ENCODE measurements around the gene ALPL.

The ALPL gene

DNA sequence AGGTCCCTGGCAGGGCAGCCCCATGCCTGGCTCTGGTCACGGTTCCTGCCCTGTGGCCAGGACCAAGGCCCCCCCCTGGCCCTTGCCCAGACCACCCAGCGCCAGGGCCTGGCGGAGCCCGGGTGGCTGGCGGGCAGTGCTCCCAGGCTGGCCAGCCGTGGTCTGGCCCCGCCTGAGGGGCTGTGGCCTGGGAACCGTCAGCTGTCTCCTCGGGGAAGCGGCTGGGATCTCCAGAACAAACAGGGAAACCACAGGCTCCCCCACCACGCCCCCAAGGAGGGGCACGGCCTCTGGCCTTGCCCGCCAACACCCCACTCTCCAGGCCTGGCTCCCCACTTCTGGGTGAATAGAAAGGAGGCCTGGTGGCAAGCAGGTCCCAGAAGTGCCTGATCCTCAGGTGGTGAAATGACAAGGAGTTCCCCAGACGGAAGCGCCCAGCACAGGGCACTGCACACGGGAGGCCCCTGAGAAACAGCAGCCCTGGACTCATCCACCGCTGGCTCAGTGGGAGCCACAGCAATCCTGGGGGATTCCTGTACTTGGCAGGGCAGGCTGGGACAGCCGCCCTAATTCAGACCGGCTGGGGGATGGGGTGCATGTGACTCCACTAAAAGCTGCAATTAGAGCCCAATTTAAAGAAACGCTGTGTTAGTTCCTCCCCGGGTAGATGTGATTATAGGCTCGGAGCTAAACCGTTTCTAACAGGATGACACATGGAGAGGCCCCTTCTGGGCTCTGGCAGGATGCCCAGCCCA lies 81.1 kb downstream of the ALPL start:
- POLR2A ChIA-PET, result interaction anchor here (0.6 kb wide), 1 partner anchor 302 kb away, joined by 4 read pairs; no protein-coding TSS in a partner anchor
- TF ChIP-seq SP7 (tag by site-specific recombination; IDR thresholded peaks at IDR 0.05), result peak; percentile 98
- peak; percentile 61; the same call in 1 of the 2 replicates for TF ChIP-seq ZBTB8A (tag by site-specific recombination; IDR thresholded peaks at IDR 0.05)
- peak; percentile 90 for TF ChIP-seq GLIS1 (tag by site-specific recombination; IDR thresholded peaks at IDR 0.05)
- TF ChIP-seq ZNF335 (tag by site-specific recombination; conservative IDR thresholded peaks at IDR 0.05), result peak; percentile 49; the same call in 1 of the 2 replicates
- TF ChIP-seq, protein P1, sequence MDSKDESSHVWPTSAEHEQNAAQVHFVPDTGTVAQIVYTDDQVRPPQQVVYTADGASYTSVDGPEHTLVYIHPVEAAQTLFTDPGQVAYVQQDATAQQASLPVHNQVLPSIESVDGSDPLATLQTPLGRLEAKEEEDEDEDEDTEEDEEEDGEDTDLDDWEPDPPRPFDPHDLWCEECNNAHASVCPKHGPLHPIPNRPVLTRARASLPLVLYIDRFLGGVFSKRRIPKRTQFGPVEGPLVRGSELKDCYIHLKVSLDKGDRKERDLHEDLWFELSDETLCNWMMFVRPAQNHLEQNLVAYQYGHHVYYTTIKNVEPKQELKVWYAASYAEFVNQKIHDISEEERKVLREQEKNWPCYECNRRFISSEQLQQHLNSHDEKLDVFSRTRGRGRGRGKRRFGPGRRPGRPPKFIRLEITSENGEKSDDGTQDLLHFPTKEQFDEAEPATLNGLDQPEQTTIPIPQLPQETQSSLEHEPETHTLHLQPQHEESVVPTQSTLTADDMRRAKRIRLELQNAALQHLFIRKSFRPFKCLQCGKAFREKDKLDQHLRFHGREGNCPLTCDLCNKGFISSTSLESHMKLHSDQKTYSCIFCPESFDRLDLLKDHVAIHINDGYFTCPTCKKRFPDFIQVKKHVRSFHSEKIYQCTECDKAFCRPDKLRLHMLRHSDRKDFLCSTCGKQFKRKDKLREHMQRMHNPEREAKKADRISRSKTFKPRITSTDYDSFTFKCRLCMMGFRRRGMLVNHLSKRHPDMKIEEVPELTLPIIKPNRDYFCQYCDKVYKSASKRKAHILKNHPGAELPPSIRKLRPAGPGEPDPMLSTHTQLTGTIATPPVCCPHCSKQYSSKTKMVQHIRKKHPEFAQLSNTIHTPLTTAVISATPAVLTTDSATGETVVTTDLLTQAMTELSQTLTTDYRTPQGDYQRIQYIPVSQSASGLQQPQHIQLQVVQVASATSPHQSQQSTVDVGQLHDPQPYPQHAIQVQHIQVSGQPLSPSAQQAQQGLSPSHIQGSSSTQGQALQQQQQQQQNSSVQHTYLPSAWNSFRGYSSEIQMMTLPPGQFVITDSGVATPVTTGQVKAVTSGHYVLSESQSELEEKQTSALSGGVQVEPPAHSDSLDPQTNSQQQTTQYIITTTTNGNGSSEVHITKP (tag by site-specific recombination; IDR thresholded peaks at IDR 0.05), result peak; percentile 67; the same call in 1 of the 2 replicates
- no peak for TF ChIP-seq ZFHX2 (tag by site-specific recombination; conservative IDR thresholded peaks at IDR 0.05)
- peak; percentile 72; the same call in 1 of the 2 replicates for TF ChIP-seq ZNF16 (tag by site-specific recombination; IDR thresholded peaks at IDR 0.05; ENCODE audit: low read depth)
- TF ChIP-seq ZNF24 (tag by site-specific recombination; IDR thresholded peaks at IDR 0.05), result 0 out of 2 replicates have a peak, but pooled peaks have one; percentile 15
- TF ChIP-seq, protein P2, sequence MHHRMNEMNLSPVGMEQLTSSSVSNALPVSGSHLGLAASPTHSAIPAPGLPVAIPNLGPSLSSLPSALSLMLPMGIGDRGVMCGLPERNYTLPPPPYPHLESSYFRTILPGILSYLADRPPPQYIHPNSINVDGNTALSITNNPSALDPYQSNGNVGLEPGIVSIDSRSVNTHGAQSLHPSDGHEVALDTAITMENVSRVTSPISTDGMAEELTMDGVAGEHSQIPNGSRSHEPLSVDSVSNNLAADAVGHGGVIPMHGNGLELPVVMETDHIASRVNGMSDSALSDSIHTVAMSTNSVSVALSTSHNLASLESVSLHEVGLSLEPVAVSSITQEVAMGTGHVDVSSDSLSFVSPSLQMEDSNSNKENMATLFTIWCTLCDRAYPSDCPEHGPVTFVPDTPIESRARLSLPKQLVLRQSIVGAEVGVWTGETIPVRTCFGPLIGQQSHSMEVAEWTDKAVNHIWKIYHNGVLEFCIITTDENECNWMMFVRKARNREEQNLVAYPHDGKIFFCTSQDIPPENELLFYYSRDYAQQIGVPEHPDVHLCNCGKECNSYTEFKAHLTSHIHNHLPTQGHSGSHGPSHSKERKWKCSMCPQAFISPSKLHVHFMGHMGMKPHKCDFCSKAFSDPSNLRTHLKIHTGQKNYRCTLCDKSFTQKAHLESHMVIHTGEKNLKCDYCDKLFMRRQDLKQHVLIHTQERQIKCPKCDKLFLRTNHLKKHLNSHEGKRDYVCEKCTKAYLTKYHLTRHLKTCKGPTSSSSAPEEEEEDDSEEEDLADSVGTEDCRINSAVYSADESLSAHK (tag by site-specific recombination; IDR thresholded peaks at IDR 0.05), result peak; percentile 44; the same call in 1 of the 2 replicates
- 0 out of 2 replicates have a peak, but pooled peaks have one; percentile 22 for TF ChIP-seq ZNF660 (tag by site-specific recombination; IDR thresholded peaks at IDR 0.05)
- peak; percentile 93 for TF ChIP-seq ZIC2 (tag by site-specific recombination; IDR thresholded peaks at IDR 0.05)
- TF ChIP-seq ZNF132 (tag by site-specific recombination; IDR thresholded peaks at IDR 0.05; ENCODE audit: borderline replicate concordance), result no peak
- TF ChIP-seq, protein P3, sequence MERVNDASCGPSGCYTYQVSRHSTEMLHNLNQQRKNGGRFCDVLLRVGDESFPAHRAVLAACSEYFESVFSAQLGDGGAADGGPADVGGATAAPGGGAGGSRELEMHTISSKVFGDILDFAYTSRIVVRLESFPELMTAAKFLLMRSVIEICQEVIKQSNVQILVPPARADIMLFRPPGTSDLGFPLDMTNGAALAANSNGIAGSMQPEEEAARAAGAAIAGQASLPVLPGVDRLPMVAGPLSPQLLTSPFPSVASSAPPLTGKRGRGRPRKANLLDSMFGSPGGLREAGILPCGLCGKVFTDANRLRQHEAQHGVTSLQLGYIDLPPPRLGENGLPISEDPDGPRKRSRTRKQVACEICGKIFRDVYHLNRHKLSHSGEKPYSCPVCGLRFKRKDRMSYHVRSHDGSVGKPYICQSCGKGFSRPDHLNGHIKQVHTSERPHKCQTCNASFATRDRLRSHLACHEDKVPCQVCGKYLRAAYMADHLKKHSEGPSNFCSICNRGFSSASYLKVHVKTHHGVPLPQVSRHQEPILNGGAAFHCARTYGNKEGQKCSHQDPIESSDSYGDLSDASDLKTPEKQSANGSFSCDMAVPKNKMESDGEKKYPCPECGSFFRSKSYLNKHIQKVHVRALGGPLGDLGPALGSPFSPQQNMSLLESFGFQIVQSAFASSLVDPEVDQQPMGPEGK (tag by site-specific recombination; IDR thresholded peaks at IDR 0.05), result 0 out of 2 replicates have a peak, but pooled peaks have one; percentile 30
- TF ChIP-seq ZNF391 (tag by site-specific recombination; IDR thresholded peaks at IDR 0.05; ENCODE audit: borderline replicate concordance, low read depth), result no peak
- Histone ChIP-seq H3K27ac (ENCODE audit: extremely low read depth, low read depth, low read length) (no peak overlapping the region), H3K4me3 (ENCODE audit: low read depth, low read length) (no peak overlapping the region), H3K4me1 (ENCODE audit: control insufficient read depth, insufficient read depth, low read length) (no peaks in the 10 kb centered on the region), H3K9me3 (ENCODE audit: control insufficient read depth, insufficient read depth, low read depth, low read length) (no peaks in the 10 kb centered on the region), H3K36me3 (ENCODE audit: control insufficient read depth in 2 of 2, insufficient read depth in 1 of 2, low read length in 2 of 2) (no peaks in the 10 kb centered on the region)
- CTCF ChIA-PET, result no interaction called here

DNA sequence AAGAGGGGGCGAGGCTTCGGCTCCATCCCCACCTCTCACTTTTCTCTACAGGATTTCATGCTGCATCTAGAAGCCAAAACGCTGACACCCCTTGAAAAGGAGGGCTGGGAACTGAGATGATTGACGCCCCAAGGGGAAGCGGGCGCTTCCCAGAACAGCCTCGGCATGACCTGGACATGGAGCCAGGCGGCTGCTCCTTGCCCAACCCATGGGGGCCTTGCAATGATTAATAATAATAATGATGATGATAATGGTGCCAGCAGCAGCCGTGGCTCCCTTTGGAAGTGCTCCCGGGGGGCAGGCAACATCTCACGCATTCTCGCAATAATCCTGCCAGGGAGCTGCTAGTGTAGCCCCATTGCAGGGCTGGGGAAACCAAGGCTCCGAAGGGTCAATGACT lies 81.7 kb downstream of the ALPL start:
- CTCF ChIA-PET, result no interaction called here
- POLR2A ChIA-PET, result interaction anchor here (0.6 kb wide), 1 partner anchor 302 kb away, joined by 4 read pairs; no protein-coding TSS in a partner anchor
- no peak overlapping the region for H3K4me3 ChIP-seq (ENCODE audit: low read depth, low read length)
- no peaks in the 10 kb centered on the region for H3K9me3 ChIP-seq (ENCODE audit: control insufficient read depth, insufficient read depth, low read depth, low read length)
- H3K27ac ChIP-seq (ENCODE audit: extremely low read depth, low read depth, low read length), result no peak overlapping the region
- H3K36me3 ChIP-seq (ENCODE audit: control insufficient read depth in 2 of 2, insufficient read depth in 1 of 2, low read length in 2 of 2), result no peaks in the 10 kb centered on the region
- no peaks in the 10 kb centered on the region for H3K4me1 ChIP-seq (ENCODE audit: control insufficient read depth, insufficient read depth, low read length)
- TF ChIP-seq SETDB1 (IDR thresholded peaks at IDR 0.05; ENCODE audit: insufficient read length, low read length) (no peak), ZNF423 (tag by site-specific recombination; IDR thresholded peaks at IDR 0.05) (no peak), ZFP69B (tag by site-specific recombination; IDR thresholded peaks at IDR 0.05) (no peak), ZNF10 (tag by site-specific recombination; IDR thresholded peaks at IDR 0.05) (no peak), SP2 (tag by site-specific recombination; IDR thresholded peaks at IDR 0.05) (no peak), ZNF335 (tag by site-specific recombination; conservative IDR thresholded peaks at IDR 0.05) (0 out of 2 replicates have a peak, but pooled peaks have one; percentile 24), ZNF670 (tag by site-specific recombination; IDR thresholded peaks at IDR 0.05; ENCODE audit: low read depth) (no peak), ZNF140 (tag by site-specific recombination; IDR thresholded peaks at IDR 0.05) (no peak), ZSCAN16 (tag by site-specific recombination; IDR thresholded peaks at IDR 0.05) (no peak)
- TF ChIP-seq, protein P3 (tag by site-specific recombination; IDR thresholded peaks at IDR 0.05), result 0 out of 2 replicates have a peak, but pooled peaks have one; percentile 1
